BE2C (cell line): ENCODE data around the gene GHRH. TPM values are rescaled to one million over a fixed set of nuclear protein-coding genes. Genes with fewer than 3 reads are reported as not detected.

Experiments used
- DNase-seq: peaks from one replicate; pipeline ENCODE4 v3.0.0-alpha.2; 2020
- H3K27me3 ChIP-seq: fragments of 250-450 bp; sonication (Bioruptor Pico); 2 replicates; pipeline ENCODE4 v1.5.1; 2020; ENCODE audit warnings: mild to moderate bottlenecking
- H3K36me3 ChIP-seq: fragments of 250-450 bp; sonication (Bioruptor Pico); 2 replicates; pipeline ENCODE4 v1.5.1; 2020; ENCODE audit warnings: mild to moderate bottlenecking
- H3K4me1 ChIP-seq: fragments of 250-450 bp; sonication (Bioruptor Pico); 2 replicates; pipeline ENCODE4 v1.5.1; 2020
- H3K4me3 ChIP-seq: 2 replicates; pipeline ENCODE4 v1.5.1; 2011; ENCODE audit warnings: low read depth, low read length
- H3K9me3 ChIP-seq: fragments of 250-450 bp; sonication (Bioruptor Pico); 2 replicates; pipeline ENCODE4 v1.5.1; 2020
- CTCF ChIP-seq: IDR thresholded peaks from 2 replicates; pipeline ENCODE4 v1.5.1; 2012; ENCODE audit warnings: mild to moderate bottlenecking, low read depth, low read length
- polyA plus RNA-seq: library from polyadenylated mRNA; unstranded; fragments of >200 nt; gene quantifications from one replicate; pipeline ENCODE4 v1.2.1, GENCODE V29; 2012; ENCODE audit warnings: low read depth, missing spikeins; ENCODE audit not compliant: insufficient read length, insufficient read depth

GHRH gene, protein sequence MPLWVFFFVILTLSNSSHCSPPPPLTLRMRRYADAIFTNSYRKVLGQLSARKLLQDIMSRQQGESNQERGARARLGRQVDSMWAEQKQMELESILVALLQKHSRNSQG
- polyA plus RNA-seq: not detected

GRCh38 chr20:37261714-37262113 is at the start of gene GHRH:
Gene GHRH (minus strand): TSS chr20:37261814. CDS start chr20:37256889, 4,925 bp downstream.
- 0 out of 2 replicates have a peak, but pooled peaks cover 5% of the 10 kb centered on the region for H3K4me1 ChIP-seq
- H3K36me3 ChIP-seq: no peaks in the 10 kb centered on the region
- no peak within 1 kb of the TSS for H3K4me3 ChIP-seq
- TF ChIP-seq CTCF: no peak
- H3K9me3 ChIP-seq: no peaks in the 10 kb centered on the region
- no peak for DNase-seq
- no peaks in the 10 kb centered on the region for H3K27me3 ChIP-seq

- Histone ChIP-seq H3K36me3 (peaks cover 24% of the 10 kb centered on the region), H3K4me3 (no peak overlapping the region), H3K9me3 (no peaks in the 10 kb centered on the region), H3K27me3 (no peaks in the 10 kb centered on the region), H3K4me1 (peaks cover 22% of the 10 kb centered on the region)
- TF ChIP-seq CTCF: no peak
- DNase-seq: no peak
These were observed 49.3 kb upstream of the GHRH start for GRCh38 chr20:37310951-37311350.

GRCh38 chr20:37309936-37310590 is 48.4 kb upstream of the GHRH start:
- Histone ChIP-seq H3K27me3 (no peaks in the 10 kb centered on the region), H3K36me3 (peaks cover 19% of the 10 kb centered on the region), H3K4me3 (no peak overlapping the region), H3K9me3 (no peaks in the 10 kb centered on the region), H3K4me1 (peaks cover 16% of the 10 kb centered on the region)
- TF ChIP-seq CTCF: no peak
- no peak for DNase-seq

GRCh38 chr20:37309290-37309689 is 47.7 kb upstream of the GHRH start:
- DNase-seq: no peak
- H3K27me3 ChIP-seq: no peaks in the 10 kb centered on the region
- TF ChIP-seq CTCF: no peak
- H3K36me3 ChIP-seq: peaks cover 19% of the 10 kb centered on the region
- no peaks in the 10 kb centered on the region for H3K9me3 ChIP-seq
- H3K4me3 ChIP-seq: no peak overlapping the region
- peaks cover 8% of the 10 kb centered on the region for H3K4me1 ChIP-seq

- H3K9me3 ChIP-seq: no peaks in the 10 kb centered on the region
- TF ChIP-seq CTCF: no peak
- peaks cover 25% of the 10 kb centered on the region for H3K36me3 ChIP-seq
- H3K4me1 ChIP-seq: no peaks in the 10 kb centered on the region; the same call in 1 of the 2 replicates
- H3K27me3 ChIP-seq: no peaks in the 10 kb centered on the region
- DNase-seq: no peak
- no peak overlapping the region for H3K4me3 ChIP-seq
These were observed 46.8 kb upstream of the GHRH start for GRCh38 chr20:37308086-37309050.
